ENCODE results near the gene VAC14. TPM values are rescaled to one million over a fixed set of nuclear protein-coding genes. Genes with fewer than 3 reads are reported as not detected.

The VAC14 gene
- total and polyA plus RNA-seq, 4 donors: 27.6 to 60.8 (median 50.9) TPM

- DNase-seq (no peak), ATAC-seq (ENCODE audit: insufficient read depth, low FRiP score) (no peak)
- Histone ChIP-seq H3K27ac (ENCODE audit: low read depth in 1 of 2, low read length in 1 of 2) (peak overlapping the region in 1 of 2 donors; percentile 83), H3K9me3 (ENCODE audit: control insufficient read depth in 4 of 4, insufficient read depth in 3 of 4, low read length in 3 of 4) (no peaks in the 10 kb centered on the region), H3K4me1 (ENCODE audit: control insufficient read depth in 5 of 5, insufficient read depth in 5 of 5, low read length in 5 of 5) (peaks cover 3 to 49% (median 38%) of the 10 kb centered on the region in 5 donors), H3K4me3 (no peak overlapping the region), H3K36me3 (ENCODE audit: control insufficient read depth in 4 of 4, insufficient read depth in 4 of 4, low read length in 4 of 4) (peaks cover 0 to 8% (median 3%) of the 10 kb centered on the region in 4 donors), H3K9ac (ENCODE audit: insufficient read depth in 1 of 2, low read length in 2 of 2) (no peak overlapping the region), H3K27me3 (ENCODE audit: control insufficient read depth in 3 of 3, insufficient read depth in 3 of 3, low read length in 2 of 3) (no peaks in the 10 kb centered on the region)
- whole genome bisulfite sequencing, 2 donors: 74 to 85% methylated on average over 16 of the region's 16 CpGs
- no peak for TF ChIP-seq CTCF (IDR thresholded peaks at IDR 0.05; ENCODE audit: control extremely low read depth, extremely low read depth)
Observed at GRCh38 chr16:70740174-70740913, 60.6 kb downstream of the VAC14 start.

GRCh38 chr16:70739389-70739788, 61.6 kb downstream of the VAC14 start:
- no peak overlapping the region for H3K9ac ChIP-seq (ENCODE audit: insufficient read depth in 1 of 2, low read length in 2 of 2)
- 85 to 89% methylated on average over 7 of the region's 7 CpGs for WGBS, 2 donors
- ATAC-seq (ENCODE audit: insufficient read depth, low FRiP score) (no peak), DNase-seq (no peak)
- H3K9me3 ChIP-seq (ENCODE audit: control insufficient read depth in 4 of 4, insufficient read depth in 3 of 4, low read length in 3 of 4): no peaks in the 10 kb centered on the region
- no peak for TF ChIP-seq CTCF (IDR thresholded peaks at IDR 0.05; ENCODE audit: control extremely low read depth, extremely low read depth)
- peaks cover 0 to 9% (median 3%) of the 10 kb centered on the region in 4 donors for H3K36me3 ChIP-seq (ENCODE audit: control insufficient read depth in 4 of 4, insufficient read depth in 4 of 4, low read length in 4 of 4)
- H3K4me3 ChIP-seq: no peak overlapping the region
- H3K27ac ChIP-seq (ENCODE audit: low read depth in 1 of 2, low read length in 1 of 2): peak overlapping the region in 1 of 2 donors; percentile 7
- H3K4me1 ChIP-seq (ENCODE audit: control insufficient read depth in 5 of 5, insufficient read depth in 5 of 5, low read length in 5 of 5): peaks cover 3 to 52% (median 36%) of the 10 kb centered on the region in 5 donors
- H3K27me3 ChIP-seq (ENCODE audit: control insufficient read depth in 3 of 3, insufficient read depth in 3 of 3, low read length in 2 of 3): no peaks in the 10 kb centered on the region

- H3K27me3 ChIP-seq (ENCODE audit: control insufficient read depth in 3 of 3, insufficient read depth in 3 of 3, low read length in 2 of 3): no peaks in the 10 kb centered on the region
- peaks cover 0 to 6% (median 2%) of the 10 kb centered on the region in 4 donors for H3K36me3 ChIP-seq (ENCODE audit: control insufficient read depth in 4 of 4, insufficient read depth in 4 of 4, low read length in 4 of 4)
- H3K9ac ChIP-seq (ENCODE audit: insufficient read depth in 1 of 2, low read length in 2 of 2): no peak overlapping the region
- peaks cover 3 to 52% (median 36%) of the 10 kb centered on the region in 5 donors for H3K4me1 ChIP-seq (ENCODE audit: control insufficient read depth in 5 of 5, insufficient read depth in 5 of 5, low read length in 5 of 5)
- ATAC-seq (ENCODE audit: insufficient read depth, low FRiP score) (no peak), DNase-seq (peak; percentile 60 to 78 (median 77))
- peak; percentile 17 for TF ChIP-seq CTCF (IDR thresholded peaks at IDR 0.05; ENCODE audit: control extremely low read depth, extremely low read depth)
- WGBS, 2 donors: 62 to 74% methylated on average over 22 of the region's 22 CpGs
- peak overlapping the region; percentile 77 to 89 for H3K27ac ChIP-seq (ENCODE audit: low read depth in 1 of 2, low read length in 1 of 2)
- H3K4me3 ChIP-seq: no peak overlapping the region
- no peaks in the 10 kb centered on the region for H3K9me3 ChIP-seq (ENCODE audit: control insufficient read depth in 4 of 4, insufficient read depth in 3 of 4, low read length in 3 of 4)
Observed at GRCh38 chr16:70738083-70738977, 62.6 kb downstream of the VAC14 start.

Data from lung (tissue), 12 donors.